Liver (tissue), 9 donors: ENCODE results near the gene NLRC5. TPM values are rescaled to one million over a fixed set of nuclear protein-coding genes. Genes with fewer than 3 reads are reported as not detected.

ENCODE experiments used
- DNase-seq: peaks from one replicate; pipeline ENCODE4 v3.0.0-alpha.2; 2017; ENCODE audit warnings: low spot score
- H3K27ac ChIP-seq, 2 donors: one replicate each; pipeline ENCODE4 v1.7.0; 2013; ENCODE audit warnings: inconsistent platforms in 2 of 2, low read length in 2 of 2, control low read depth in 1 of 2, low read depth in 1 of 2, mild to moderate bottlenecking in 1 of 2
- H3K27me3 ChIP-seq, 4 donors: one replicate each; pipeline versions ENCODE4 v1.6.1 to v1.7.0; 2013; ENCODE audit warnings: low read length in 3 of 4, inconsistent platforms in 1 of 4, mild to moderate bottlenecking in 1 of 4, moderate library complexity in 1 of 4; ENCODE audit not compliant: control insufficient read depth in 4 of 4, insufficient read depth in 4 of 4
- H3K36me3 ChIP-seq, 4 donors: one replicate each; pipeline versions ENCODE4 v1.6.1 to v1.7.0; 2013; ENCODE audit warnings: low read length in 3 of 4, mild to moderate bottlenecking in 3 of 4, low read depth in 1 of 4, moderate library complexity in 1 of 4; ENCODE audit not compliant: control insufficient read depth in 4 of 4, insufficient read depth in 3 of 4
- H3K4me1 ChIP-seq, 4 donors: one replicate each; pipeline versions ENCODE4 v1.6.1 to v1.7.0; 2013; ENCODE audit warnings: low read length in 3 of 4, mild to moderate bottlenecking in 3 of 4, moderate library complexity in 1 of 4; ENCODE audit not compliant: control insufficient read depth in 4 of 4, insufficient read depth in 4 of 4
- H3K4me3 ChIP-seq, 3 donors: one replicate each; pipeline versions ENCODE4 v1.6.1 to v1.7.0; 2013; ENCODE audit warnings: low read length in 3 of 3, control low read depth in 1 of 3, low read depth in 1 of 3, mild to moderate bottlenecking in 1 of 3
- H3K9ac ChIP-seq, 2 donors: one replicate each; pipeline ENCODE4 v1.7.0; 2013; ENCODE audit warnings: low read length in 2 of 2, mild to moderate bottlenecking in 2 of 2, moderate library complexity in 2 of 2, control low read depth in 1 of 2, low read depth in 1 of 2
- H3K9me3 ChIP-seq, 4 donors: one replicate each; pipeline versions ENCODE4 v1.6.1 to v1.7.0; 2013; ENCODE audit warnings: low read length in 3 of 4; ENCODE audit not compliant: control insufficient read depth in 4 of 4
- EGR1 ChIP-seq, 2 donors: IDR thresholded peaks; 2 replicates each; pipeline ENCODE4 v1.6.1; 2016 to 2018; ENCODE audit warnings: antibody characterized with exemption in 2 of 2, low read depth in 2 of 2
- FOXA1 ChIP-seq: IDR thresholded peaks from 2 replicates; pipeline ENCODE4 v1.6.1; 2016; ENCODE audit warnings: antibody characterized with exemption
- FOXA2 ChIP-seq: IDR thresholded peaks from 2 replicates; pipeline ENCODE4 v1.6.1; 2016; ENCODE audit warnings: antibody characterized with exemption
- GABPA ChIP-seq, 2 donors: IDR thresholded peaks in 1 of 2; conservative IDR thresholded peaks in 1 of 2; 2 replicates each; pipeline ENCODE4 v1.6.1; 2016; ENCODE audit warnings: antibody characterized with exemption in 2 of 2, mild to moderate bottlenecking in 1 of 2, moderate library complexity in 1 of 2
- HNF4A ChIP-seq, 2 donors: conservative IDR thresholded peaks; 2 replicates each; pipeline ENCODE4 v1.6.1; 2016; ENCODE audit warnings: antibody characterized with exemption in 2 of 2, mild to moderate bottlenecking in 2 of 2
- HNF4G ChIP-seq: IDR thresholded peaks from 2 replicates; pipeline ENCODE4 v1.6.1; 2016; ENCODE audit warnings: antibody characterized with exemption
- JUND ChIP-seq, 2 donors: IDR thresholded peaks; 2 replicates each; pipeline ENCODE4 v1.6.1; 2016; ENCODE audit warnings: antibody characterized with exemption in 2 of 2
- NR2F2 ChIP-seq: IDR thresholded peaks from 2 replicates; pipeline ENCODE4 v1.6.1; 2016; ENCODE audit warnings: antibody characterized with exemption
- RAD21 ChIP-seq, 2 donors: IDR thresholded peaks; 2 replicates each; pipeline ENCODE4 v1.6.1; 2016; ENCODE audit warnings: antibody characterized with exemption in 2 of 2, mild to moderate bottlenecking in 2 of 2
- RXRA ChIP-seq, 2 donors: IDR thresholded peaks; 2 replicates each; pipeline ENCODE4 v1.6.1; 2017 to 2018; ENCODE audit warnings: antibody characterized with exemption in 2 of 2, mild to moderate bottlenecking in 1 of 2
- SP1 ChIP-seq: IDR thresholded peaks from 2 replicates; pipeline ENCODE4 v1.6.1; 2018; ENCODE audit warnings: antibody characterized with exemption, mild to moderate bottlenecking
- TAF1 ChIP-seq: conservative IDR thresholded peaks from 2 replicates; pipeline ENCODE4 v1.6.1; 2016; ENCODE audit warnings: antibody characterized with exemption, mild to moderate bottlenecking
- YY1 ChIP-seq: IDR thresholded peaks from 2 replicates; pipeline ENCODE4 v1.6.1; 2016; ENCODE audit warnings: antibody characterized with exemption, mild to moderate bottlenecking
- WGBS: extraction: QIAGEN DNeasy Blood & Tissue Kit; methylation state at CpG from one replicate; pipeline ENCODE4 v1.1.7; 2013; 5-methylcytosine and 5-hydroxymethylcytosine counted together
- polyA plus RNA-seq, 2 donors: library from polyadenylated mRNA; stranded (reverse) in 1 of 2; unstranded in 1 of 2; fragments of 200-250 nt in 1 of 2; fragments of >200 nt in 1 of 2; fragmentation: Nextera tagmentation in 1 of 2; extraction: Ambion mirVana in 1 of 2; gene quantifications; one replicate each; pipeline versions ENCODE4 v1.2.1 to v1.2.3, GENCODE V29; 2013 to 2015
- total RNA-seq, 2 donors: library from RNA; depleted of rRNA; stranded (reverse); fragments of >200 nt; gene quantifications; one replicate each; pipeline ENCODE4 v1.2.3, GENCODE V29; 2014
- TF ChIP-seq, protein P1 (sequence below): fragments of 150-350 bp; IDR thresholded peaks from 2 replicates; pipeline ENCODE4 v1.5.1; 2017; ENCODE audit warnings: improper control_type of control experiment, low read depth, low read length; ENCODE audit not compliant: missing input control
- TF ChIP-seq, protein P2 (sequence below): IDR thresholded peaks from 2 replicates; pipeline ENCODE4 v1.6.1; 2016; ENCODE audit warnings: antibody characterized with exemption
- TF ChIP-seq, protein P3 (sequence below): IDR thresholded peaks from 2 replicates; pipeline ENCODE4 v1.6.1; 2016; ENCODE audit warnings: antibody characterized with exemption
- TF ChIP-seq, protein P4 (sequence below): IDR thresholded peaks from 2 replicates; pipeline ENCODE4 v1.6.1; 2016; ENCODE audit warnings: antibody characterized with exemption, mild to moderate bottlenecking
- TF ChIP-seq, protein P5 (sequence below): IDR thresholded peaks from 2 replicates; pipeline ENCODE4 v1.6.1; 2016; ENCODE audit warnings: antibody characterized with exemption
- donor health status: healthy.
- donor health status: healthy.
- donor health status: healthy.
- donor health status: healthy.
- donor health status: healthy.

The NLRC5 gene
- total and polyA plus RNA-seq, 4 donors: 4.7 to 23.3 (median 8.8) TPM

DNA sequence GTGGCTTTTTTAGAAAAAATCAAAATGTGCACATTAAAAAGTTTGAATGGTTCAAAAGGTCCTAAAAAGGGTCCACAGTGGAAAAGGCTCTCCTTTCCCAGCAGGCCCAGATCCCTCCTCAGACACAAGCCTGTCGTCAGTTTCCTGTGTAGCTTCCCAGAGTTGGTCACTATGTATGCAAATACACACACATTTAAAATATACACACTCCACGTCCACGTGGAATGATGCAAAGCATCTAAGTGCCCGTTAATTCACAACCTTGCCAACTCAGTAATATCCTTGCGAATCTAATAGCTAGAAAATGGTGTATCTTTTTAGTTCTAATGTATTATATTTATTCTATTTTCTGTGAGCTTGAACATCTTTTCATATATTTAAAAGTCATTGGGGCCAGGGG lies 17.7 kb downstream of the NLRC5 start:
- Histone ChIP-seq H3K27me3 (no peaks in the 10 kb centered on the region), H3K4me3 (no peak overlapping the region), H3K4me1 (no peaks in the 10 kb centered on the region), H3K9ac (no peak overlapping the region), H3K36me3 (peaks cover 0 to 4% (median 0%) of the 10 kb centered on the region in 4 donors), H3K27ac (no peak overlapping the region), H3K9me3 (no peaks in the 10 kb centered on the region)
- WGBS: 85% methylated on average over 5 of the region's 5 CpGs
- DNase-seq: no peak
- TF ChIP-seq YY1 (no peak), HNF4G (no peak), HNF4A (conservative IDR thresholded peaks at IDR 0.05) (no peak), FOXA2 (no peak), TAF1 (no peak), FOXA1 (no peak), EGR1 (IDR thresholded peaks at IDR 0.05; ENCODE audit: low read depth in 2 of 2) (no peak), RAD21 (IDR thresholded peaks at IDR 0.05) (no peak), NR2F2 (no peak), RXRA (IDR thresholded peaks at IDR 0.05) (no peak), GABPA (IDR thresholded peaks at IDR 0.05 in 1 of 2, conservative IDR thresholded peaks at IDR 0.05 in 1 of 2) (no peak), JUND (IDR thresholded peaks at IDR 0.05) (no peak), SP1 (no peak)
- TF ChIP-seq, protein P1, sequence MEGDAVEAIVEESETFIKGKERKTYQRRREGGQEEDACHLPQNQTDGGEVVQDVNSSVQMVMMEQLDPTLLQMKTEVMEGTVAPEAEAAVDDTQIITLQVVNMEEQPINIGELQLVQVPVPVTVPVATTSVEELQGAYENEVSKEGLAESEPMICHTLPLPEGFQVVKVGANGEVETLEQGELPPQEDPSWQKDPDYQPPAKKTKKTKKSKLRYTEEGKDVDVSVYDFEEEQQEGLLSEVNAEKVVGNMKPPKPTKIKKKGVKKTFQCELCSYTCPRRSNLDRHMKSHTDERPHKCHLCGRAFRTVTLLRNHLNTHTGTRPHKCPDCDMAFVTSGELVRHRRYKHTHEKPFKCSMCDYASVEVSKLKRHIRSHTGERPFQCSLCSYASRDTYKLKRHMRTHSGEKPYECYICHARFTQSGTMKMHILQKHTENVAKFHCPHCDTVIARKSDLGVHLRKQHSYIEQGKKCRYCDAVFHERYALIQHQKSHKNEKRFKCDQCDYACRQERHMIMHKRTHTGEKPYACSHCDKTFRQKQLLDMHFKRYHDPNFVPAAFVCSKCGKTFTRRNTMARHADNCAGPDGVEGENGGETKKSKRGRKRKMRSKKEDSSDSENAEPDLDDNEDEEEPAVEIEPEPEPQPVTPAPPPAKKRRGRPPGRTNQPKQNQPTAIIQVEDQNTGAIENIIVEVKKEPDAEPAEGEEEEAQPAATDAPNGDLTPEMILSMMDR: no peak
- TF ChIP-seq, protein P2, sequence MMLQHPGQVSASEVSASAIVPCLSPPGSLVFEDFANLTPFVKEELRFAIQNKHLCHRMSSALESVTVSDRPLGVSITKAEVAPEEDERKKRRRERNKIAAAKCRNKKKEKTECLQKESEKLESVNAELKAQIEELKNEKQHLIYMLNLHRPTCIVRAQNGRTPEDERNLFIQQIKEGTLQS: no peak
- TF ChIP-seq, protein P3, sequence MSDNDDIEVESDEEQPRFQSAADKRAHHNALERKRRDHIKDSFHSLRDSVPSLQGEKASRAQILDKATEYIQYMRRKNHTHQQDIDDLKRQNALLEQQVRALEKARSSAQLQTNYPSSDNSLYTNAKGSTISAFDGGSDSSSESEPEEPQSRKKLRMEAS: no peak
- TF ChIP-seq, protein P4, sequence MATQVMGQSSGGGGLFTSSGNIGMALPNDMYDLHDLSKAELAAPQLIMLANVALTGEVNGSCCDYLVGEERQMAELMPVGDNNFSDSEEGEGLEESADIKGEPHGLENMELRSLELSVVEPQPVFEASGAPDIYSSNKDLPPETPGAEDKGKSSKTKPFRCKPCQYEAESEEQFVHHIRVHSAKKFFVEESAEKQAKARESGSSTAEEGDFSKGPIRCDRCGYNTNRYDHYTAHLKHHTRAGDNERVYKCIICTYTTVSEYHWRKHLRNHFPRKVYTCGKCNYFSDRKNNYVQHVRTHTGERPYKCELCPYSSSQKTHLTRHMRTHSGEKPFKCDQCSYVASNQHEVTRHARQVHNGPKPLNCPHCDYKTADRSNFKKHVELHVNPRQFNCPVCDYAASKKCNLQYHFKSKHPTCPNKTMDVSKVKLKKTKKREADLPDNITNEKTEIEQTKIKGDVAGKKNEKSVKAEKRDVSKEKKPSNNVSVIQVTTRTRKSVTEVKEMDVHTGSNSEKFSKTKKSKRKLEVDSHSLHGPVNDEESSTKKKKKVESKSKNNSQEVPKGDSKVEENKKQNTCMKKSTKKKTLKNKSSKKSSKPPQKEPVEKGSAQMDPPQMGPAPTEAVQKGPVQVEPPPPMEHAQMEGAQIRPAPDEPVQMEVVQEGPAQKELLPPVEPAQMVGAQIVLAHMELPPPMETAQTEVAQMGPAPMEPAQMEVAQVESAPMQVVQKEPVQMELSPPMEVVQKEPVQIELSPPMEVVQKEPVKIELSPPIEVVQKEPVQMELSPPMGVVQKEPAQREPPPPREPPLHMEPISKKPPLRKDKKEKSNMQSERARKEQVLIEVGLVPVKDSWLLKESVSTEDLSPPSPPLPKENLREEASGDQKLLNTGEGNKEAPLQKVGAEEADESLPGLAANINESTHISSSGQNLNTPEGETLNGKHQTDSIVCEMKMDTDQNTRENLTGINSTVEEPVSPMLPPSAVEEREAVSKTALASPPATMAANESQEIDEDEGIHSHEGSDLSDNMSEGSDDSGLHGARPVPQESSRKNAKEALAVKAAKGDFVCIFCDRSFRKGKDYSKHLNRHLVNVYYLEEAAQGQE: no peak
- TF ChIP-seq, protein P5, sequence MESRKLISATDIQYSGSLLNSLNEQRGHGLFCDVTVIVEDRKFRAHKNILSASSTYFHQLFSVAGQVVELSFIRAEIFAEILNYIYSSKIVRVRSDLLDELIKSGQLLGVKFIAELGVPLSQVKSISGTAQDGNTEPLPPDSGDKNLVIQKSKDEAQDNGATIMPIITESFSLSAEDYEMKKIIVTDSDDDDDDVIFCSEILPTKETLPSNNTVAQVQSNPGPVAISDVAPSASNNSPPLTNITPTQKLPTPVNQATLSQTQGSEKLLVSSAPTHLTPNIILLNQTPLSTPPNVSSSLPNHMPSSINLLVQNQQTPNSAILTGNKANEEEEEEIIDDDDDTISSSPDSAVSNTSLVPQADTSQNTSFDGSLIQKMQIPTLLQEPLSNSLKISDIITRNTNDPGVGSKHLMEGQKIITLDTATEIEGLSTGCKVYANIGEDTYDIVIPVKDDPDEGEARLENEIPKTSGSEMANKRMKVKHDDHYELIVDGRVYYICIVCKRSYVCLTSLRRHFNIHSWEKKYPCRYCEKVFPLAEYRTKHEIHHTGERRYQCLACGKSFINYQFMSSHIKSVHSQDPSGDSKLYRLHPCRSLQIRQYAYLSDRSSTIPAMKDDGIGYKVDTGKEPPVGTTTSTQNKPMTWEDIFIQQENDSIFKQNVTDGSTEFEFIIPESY: no peak
